Measurements from ENCODE around the gene FLNC.

DNA sequence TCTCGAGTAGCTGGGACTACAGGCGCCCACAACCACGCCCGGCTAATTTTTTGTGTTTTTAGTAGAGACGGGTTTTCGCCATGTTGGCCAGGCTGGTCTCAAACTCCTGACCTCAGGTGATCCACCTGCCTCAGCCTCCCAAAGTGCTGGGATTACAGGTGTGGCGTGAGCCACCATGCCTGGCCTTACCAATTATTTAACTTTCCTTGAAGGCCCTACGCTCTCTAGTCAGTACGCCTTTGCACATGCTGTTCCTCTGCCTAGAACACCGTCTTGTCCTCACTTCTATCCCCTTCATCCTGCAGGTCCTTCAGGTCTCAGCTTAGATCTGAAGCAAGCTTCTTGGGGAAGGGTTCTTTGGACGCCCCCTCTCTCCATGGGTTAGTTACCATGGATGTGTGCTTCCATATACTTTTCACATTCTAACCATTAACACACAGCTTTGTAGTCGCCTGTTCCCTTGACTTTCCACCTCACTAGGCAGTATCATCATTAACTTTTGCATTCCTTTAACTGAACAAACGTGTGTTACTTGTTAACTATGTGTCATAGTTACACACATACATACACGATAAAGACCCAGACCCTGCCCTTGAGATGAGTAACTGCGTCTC is 31.9 kb downstream of the FLNC start:
- TF ChIP-seq, protein P1, sequence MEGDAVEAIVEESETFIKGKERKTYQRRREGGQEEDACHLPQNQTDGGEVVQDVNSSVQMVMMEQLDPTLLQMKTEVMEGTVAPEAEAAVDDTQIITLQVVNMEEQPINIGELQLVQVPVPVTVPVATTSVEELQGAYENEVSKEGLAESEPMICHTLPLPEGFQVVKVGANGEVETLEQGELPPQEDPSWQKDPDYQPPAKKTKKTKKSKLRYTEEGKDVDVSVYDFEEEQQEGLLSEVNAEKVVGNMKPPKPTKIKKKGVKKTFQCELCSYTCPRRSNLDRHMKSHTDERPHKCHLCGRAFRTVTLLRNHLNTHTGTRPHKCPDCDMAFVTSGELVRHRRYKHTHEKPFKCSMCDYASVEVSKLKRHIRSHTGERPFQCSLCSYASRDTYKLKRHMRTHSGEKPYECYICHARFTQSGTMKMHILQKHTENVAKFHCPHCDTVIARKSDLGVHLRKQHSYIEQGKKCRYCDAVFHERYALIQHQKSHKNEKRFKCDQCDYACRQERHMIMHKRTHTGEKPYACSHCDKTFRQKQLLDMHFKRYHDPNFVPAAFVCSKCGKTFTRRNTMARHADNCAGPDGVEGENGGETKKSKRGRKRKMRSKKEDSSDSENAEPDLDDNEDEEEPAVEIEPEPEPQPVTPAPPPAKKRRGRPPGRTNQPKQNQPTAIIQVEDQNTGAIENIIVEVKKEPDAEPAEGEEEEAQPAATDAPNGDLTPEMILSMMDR (IDR thresholded peaks at IDR 0.05), result no peak
- TF ChIP-seq POLR2A (IDR thresholded peaks at IDR 0.05), result no peak

Data from testis (tissue), 2 donors.